ENCODE measurements around the gene SLC9A3.

DNA sequence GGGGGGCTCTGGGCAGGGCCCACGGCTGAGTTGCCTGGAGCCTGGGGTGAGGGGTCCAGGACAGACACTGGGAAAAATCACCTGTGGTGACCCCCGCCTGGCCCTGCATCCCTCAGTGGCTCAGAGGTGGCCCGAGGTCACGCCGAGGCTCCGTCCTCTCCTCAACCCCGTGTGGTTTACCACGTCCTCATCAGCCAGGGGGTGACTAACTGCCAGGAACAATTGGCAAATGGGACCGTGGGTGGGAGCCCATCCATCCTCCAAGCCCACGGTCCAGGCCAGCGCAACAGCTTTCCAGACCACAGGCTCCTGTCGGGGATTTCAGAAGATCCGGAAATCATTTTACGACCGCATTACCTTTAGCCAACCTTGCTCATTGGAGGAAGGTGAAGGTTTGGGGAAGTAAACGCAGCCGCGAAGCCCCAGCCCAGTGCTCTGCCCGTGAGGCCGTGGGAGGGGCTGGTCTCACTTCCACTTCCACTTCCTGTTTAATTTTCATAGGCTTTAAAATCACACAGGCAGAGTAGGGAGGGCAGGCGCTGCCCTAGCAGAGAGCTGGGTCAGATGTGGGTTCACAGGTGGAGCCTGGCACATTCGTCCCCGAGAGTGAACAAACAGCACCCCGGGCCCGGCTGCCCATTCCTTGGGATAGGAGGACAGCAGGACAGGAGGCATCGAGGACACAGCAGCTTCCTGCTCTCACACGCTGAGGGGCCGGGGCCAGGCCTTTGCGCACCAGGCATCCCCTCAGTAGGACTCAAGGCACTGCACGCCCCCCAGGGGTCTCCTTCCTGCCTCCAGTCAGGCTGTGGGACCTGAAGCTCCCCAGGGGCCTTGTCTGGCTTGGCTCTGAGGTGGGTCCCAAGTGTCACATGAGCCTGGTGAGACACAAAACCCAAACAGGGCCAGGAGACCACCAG lies 19.8 kb upstream of the SLC9A3 start:
- TF ChIP-seq, protein P1, sequence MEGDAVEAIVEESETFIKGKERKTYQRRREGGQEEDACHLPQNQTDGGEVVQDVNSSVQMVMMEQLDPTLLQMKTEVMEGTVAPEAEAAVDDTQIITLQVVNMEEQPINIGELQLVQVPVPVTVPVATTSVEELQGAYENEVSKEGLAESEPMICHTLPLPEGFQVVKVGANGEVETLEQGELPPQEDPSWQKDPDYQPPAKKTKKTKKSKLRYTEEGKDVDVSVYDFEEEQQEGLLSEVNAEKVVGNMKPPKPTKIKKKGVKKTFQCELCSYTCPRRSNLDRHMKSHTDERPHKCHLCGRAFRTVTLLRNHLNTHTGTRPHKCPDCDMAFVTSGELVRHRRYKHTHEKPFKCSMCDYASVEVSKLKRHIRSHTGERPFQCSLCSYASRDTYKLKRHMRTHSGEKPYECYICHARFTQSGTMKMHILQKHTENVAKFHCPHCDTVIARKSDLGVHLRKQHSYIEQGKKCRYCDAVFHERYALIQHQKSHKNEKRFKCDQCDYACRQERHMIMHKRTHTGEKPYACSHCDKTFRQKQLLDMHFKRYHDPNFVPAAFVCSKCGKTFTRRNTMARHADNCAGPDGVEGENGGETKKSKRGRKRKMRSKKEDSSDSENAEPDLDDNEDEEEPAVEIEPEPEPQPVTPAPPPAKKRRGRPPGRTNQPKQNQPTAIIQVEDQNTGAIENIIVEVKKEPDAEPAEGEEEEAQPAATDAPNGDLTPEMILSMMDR (IDR thresholded peaks at IDR 0.05) = no peak
- TF ChIP-seq POLR2A (IDR thresholded peaks at IDR 0.05) = no peak

Data from esophagus squamous epithelium (tissue), 4 donors.